T-helper 17 cell (primary cell): ENCODE results near the gene NR2C2. TPM values are rescaled to one million over a fixed set of nuclear protein-coding genes. Genes with fewer than 3 reads are reported as not detected.
"Not testable (repeated sequence)": the region's sequence is repeated elsewhere in the genome, so short reads cannot be mapped to it uniquely, and the experiment has no call there.

ENCODE experiments used
- ATAC-seq: fragments of 150-1000 bp; cut with Tn5 transposase; 2 replicates; pipeline ENCODE4 v1.10.0; 2021; ENCODE audit warnings: mild to moderate bottlenecking, moderate library complexity
- DNase-seq, 3 donors: peaks; one replicate each; pipeline versions ENCODE4 v3.0.0 to v3.0.0-alpha.2; 2020 to 2021
- H3K9me3 ChIP-seq: one replicate; pipeline ENCODE4 v1.7.0; 2013; ENCODE audit warnings: low read length, mild to moderate bottlenecking; ENCODE audit not compliant: control insufficient read depth, poor library complexity, severe bottlenecking
- H3K27ac Mint-ChIP-seq: one replicate; pipeline ENCODE4 v1.8.0; 2022; ENCODE audit warnings: mild to moderate bottlenecking, moderate library complexity, mixed read lengths
- H3K27me3 Mint-ChIP-seq: one replicate; pipeline ENCODE4 v1.8.0; 2022; ENCODE audit warnings: mixed read lengths
- H3K36me3 Mint-ChIP-seq: one replicate; pipeline ENCODE4 v1.8.0; 2022; ENCODE audit warnings: low read depth, mixed read lengths
- H3K4me1 Mint-ChIP-seq: one replicate; pipeline ENCODE4 v1.8.0; 2022; ENCODE audit warnings: mild to moderate bottlenecking, mixed read lengths
- H3K4me3 Mint-ChIP-seq: one replicate; pipeline ENCODE4 v1.8.0; 2022; ENCODE audit warnings: mild to moderate bottlenecking, moderate library complexity, mixed read lengths
- total RNA-seq, 4 donors: library from RNA in 2 of 4; stranded (reverse) in 2 of 4; gene quantifications; one replicate each; pipeline ENCODE4 v1.2.3 and lab custom pipeline; 2022 to 2026

The NR2C2 gene
- total RNA-seq, 2 donors from 2014 or later, result 47.1 to 48.3 TPM

GRCh38 chr3:14991151-14991742 lies 43.9 kb downstream of the NR2C2 start:
- Mint-ChIP-seq H3K27ac (no peak overlapping the region), H3K4me1 (peaks cover 35% of the 10 kb centered on the region), H3K36me3 (no peaks in the 10 kb centered on the region), H3K4me3 (no peak overlapping the region), H3K27me3 (no peaks in the 10 kb centered on the region)
- ATAC-seq (no peak), DNase-seq (no peak)
- no peaks in the 10 kb centered on the region for H3K9me3 ChIP-seq

- no peaks in the 10 kb centered on the region for H3K9me3 ChIP-seq
- ATAC-seq, result no peak
- Mint-ChIP-seq H3K4me3 (no peak overlapping the region), H3K27me3 (no peaks in the 10 kb centered on the region), H3K36me3 (no peaks in the 10 kb centered on the region), H3K27ac (peak overlapping the region; percentile 45), H3K4me1 (peaks cover 30% of the 10 kb centered on the region)
- no peak for DNase-seq
Measured at GRCh38 chr3:14991818-14992612, 44.6 kb downstream of the NR2C2 start.

DNA sequence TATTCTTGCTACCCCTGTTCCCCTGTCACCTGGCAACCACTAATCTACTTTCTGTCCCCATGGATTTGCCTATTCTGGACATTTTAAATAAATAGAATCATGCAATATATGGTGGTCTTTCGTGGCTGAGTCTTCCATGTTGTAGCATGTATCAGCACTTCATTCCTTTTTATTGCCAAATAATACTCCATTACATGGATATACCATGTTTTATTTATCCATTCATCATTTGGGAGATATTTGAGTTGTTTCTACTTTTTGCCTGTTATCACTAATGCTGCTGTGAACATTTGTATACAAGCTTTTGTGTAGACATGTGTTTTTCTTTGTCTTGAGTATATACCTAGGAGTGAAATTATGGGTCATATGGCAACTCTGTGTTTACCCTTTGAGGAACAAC lies 50.6 kb downstream of the NR2C2 start:
- no peak for ATAC-seq
- Mint-ChIP-seq H3K4me3 (no peak overlapping the region), H3K4me1 (peaks cover 13% of the 10 kb centered on the region), H3K36me3 (peaks cover 3% of the 10 kb centered on the region), H3K27me3 (no peaks in the 10 kb centered on the region), H3K27ac (no peak overlapping the region)
- DNase-seq, result no peak
- H3K9me3 ChIP-seq, result no peaks in the 10 kb centered on the region

- H3K9me3 ChIP-seq, H3K27ac Mint-ChIP-seq, H3K36me3 Mint-ChIP-seq, DNase-seq, ATAC-seq, H3K4me3 Mint-ChIP-seq, H3K27me3 Mint-ChIP-seq: not testable (repeated sequence)
- peaks cover 13% of the 10 kb centered on the region for H3K4me1 Mint-ChIP-seq
Measured at GRCh38 chr3:14999182-14999581, 51.8 kb downstream of the NR2C2 start.

- no peak overlapping the region for H3K4me3 Mint-ChIP-seq
- H3K27ac Mint-ChIP-seq, result peak overlapping the region; percentile 70
- peaks cover 11% of the 10 kb centered on the region for H3K36me3 Mint-ChIP-seq
Measured at GRCh38 chr3:15007681-15008141, 60.3 kb downstream of the NR2C2 start.

GRCh38 chr3:15009167-15009566 lies 61.8 kb downstream of the NR2C2 start:
- Mint-ChIP-seq H3K27me3 (no peaks in the 10 kb centered on the region), H3K36me3 (peaks cover 9% of the 10 kb centered on the region), H3K4me1 (peaks cover 6% of the 10 kb centered on the region), H3K4me3 (no peak overlapping the region), H3K27ac (peak overlapping the region; percentile 9)
- ATAC-seq, result no peak
- no peaks in the 10 kb centered on the region for H3K9me3 ChIP-seq
- DNase-seq, result no peak

More at GRCh38 chr3:15007681-15008141, 60.3 kb downstream of the NR2C2 start:
- no peak for ATAC-seq
- no peaks in the 10 kb centered on the region for H3K9me3 ChIP-seq
- DNase-seq, result no peak
- Mint-ChIP-seq H3K4me1 (peaks cover 6% of the 10 kb centered on the region), H3K27me3 (no peaks in the 10 kb centered on the region)

DNA sequence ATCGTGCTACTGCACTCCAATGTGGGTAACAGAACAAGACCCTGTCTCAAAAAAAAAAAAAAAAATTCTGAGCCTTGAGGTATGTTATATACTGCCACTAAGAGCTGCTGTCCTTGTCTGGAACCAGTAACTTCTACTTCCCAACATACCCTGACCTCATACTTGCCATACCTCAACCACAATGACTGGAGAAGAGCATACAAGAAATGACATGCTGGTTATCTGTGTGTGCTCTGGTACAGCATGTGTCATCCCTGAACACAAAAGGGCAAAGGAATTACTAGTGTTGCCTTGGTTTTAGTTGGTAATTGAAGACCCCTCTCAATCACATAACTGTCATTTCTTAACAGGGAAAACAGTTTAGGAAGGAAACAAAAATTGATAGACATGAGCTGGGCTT lies 63.3 kb downstream of the NR2C2 start:
- H3K36me3 Mint-ChIP-seq, result peaks cover 6% of the 10 kb centered on the region
- no peak overlapping the region for H3K27ac Mint-ChIP-seq
- peaks cover 6% of the 10 kb centered on the region for H3K4me1 Mint-ChIP-seq
- ATAC-seq (no peak), DNase-seq (no peak)
- H3K27me3 Mint-ChIP-seq, result no peaks in the 10 kb centered on the region
- no peaks in the 10 kb centered on the region for H3K9me3 ChIP-seq
- no peak overlapping the region for H3K4me3 Mint-ChIP-seq

- no peak overlapping the region for H3K4me3 Mint-ChIP-seq
- H3K27ac Mint-ChIP-seq, result no peak overlapping the region
- peaks cover 6% of the 10 kb centered on the region for H3K4me1 Mint-ChIP-seq
- H3K36me3 Mint-ChIP-seq, result peaks cover 6% of the 10 kb centered on the region
- H3K9me3 ChIP-seq, result no peaks in the 10 kb centered on the region
- no peak for DNase-seq
- H3K27me3 Mint-ChIP-seq, result no peaks in the 10 kb centered on the region
- no peak for ATAC-seq
Measured at GRCh38 chr3:15011174-15011573, 63.8 kb downstream of the NR2C2 start.

DNA sequence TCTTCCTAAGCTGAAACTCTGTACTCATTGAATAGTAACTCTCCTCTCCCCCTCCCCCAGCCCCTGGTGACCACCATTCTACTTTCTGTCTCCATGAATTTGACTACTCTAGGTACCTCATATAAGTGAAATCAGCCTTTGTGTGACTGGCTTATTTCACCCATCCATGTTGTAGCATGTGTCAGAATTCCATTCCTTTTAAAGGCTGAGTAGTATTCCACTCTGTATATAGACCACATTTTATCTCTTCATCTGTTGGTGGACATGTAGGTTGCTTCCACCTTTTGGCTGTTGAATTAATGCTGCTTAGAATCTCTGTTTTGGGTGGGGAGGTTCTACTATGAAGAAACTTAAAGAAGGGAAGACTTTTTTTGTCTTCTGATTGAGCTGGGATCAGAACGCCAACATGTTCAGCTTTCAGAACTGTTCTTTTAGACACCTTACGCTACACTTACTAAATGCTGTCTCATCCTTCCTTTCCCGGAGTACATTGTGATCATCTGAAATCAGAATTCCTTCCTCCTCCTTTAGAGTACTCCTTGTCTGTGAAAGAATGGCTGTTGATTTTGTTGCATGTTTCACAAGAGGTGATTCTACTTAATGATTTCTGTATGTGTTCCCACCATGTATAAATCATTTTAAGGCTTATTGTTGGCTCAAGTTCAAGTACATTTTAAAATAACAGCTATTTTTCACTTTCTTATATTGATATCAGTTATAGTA lies 67.4 kb downstream of the NR2C2 start:
- ATAC-seq (no peak), DNase-seq (no peak)
- H3K9me3 ChIP-seq, result no peaks in the 10 kb centered on the region
- Mint-ChIP-seq H3K27me3 (no peaks in the 10 kb centered on the region), H3K4me1 (peaks cover 15% of the 10 kb centered on the region), H3K27ac (no peak overlapping the region), H3K4me3 (no peak overlapping the region), H3K36me3 (peaks cover 14% of the 10 kb centered on the region)

DNA sequence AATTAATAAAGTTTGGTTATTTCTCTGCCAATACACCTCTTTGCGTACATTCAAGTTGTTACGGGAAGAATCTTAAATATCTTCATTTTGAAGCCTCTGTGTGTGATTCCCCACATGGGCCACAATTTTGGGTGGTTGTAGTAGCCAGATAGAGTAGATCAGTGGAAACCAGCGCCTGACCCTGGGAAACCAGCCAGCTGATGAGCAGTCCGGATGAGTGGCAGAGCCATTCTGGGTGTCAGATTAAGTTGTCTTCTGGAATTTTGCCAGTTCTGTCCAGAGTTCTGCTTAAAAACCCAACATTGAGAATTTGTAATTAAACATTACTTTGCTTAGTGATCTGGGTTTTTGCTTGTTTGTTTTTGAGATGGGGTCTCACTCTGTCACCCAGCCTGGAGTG lies 68.1 kb downstream of the NR2C2 start:
- no peak overlapping the region for H3K27ac Mint-ChIP-seq
- peaks cover 14% of the 10 kb centered on the region for H3K36me3 Mint-ChIP-seq
- ATAC-seq (no peak), DNase-seq (no peak)
- H3K4me3 Mint-ChIP-seq, result no peak overlapping the region
- H3K9me3 ChIP-seq, result no peaks in the 10 kb centered on the region
- H3K27me3 Mint-ChIP-seq, result no peaks in the 10 kb centered on the region
- H3K4me1 Mint-ChIP-seq, result peaks cover 15% of the 10 kb centered on the region

- H3K4me1 Mint-ChIP-seq, result peaks cover 11% of the 10 kb centered on the region
- peaks cover 11% of the 10 kb centered on the region for H3K36me3 Mint-ChIP-seq
- H3K4me3 Mint-ChIP-seq, result no peak overlapping the region
- H3K27ac Mint-ChIP-seq, result no peak overlapping the region
- H3K9me3 ChIP-seq, result no peaks in the 10 kb centered on the region
- ATAC-seq (no peak), DNase-seq (no peak)
- no peaks in the 10 kb centered on the region for H3K27me3 Mint-ChIP-seq
Measured at GRCh38 chr3:15017191-15017590, 69.8 kb downstream of the NR2C2 start.

DNA sequence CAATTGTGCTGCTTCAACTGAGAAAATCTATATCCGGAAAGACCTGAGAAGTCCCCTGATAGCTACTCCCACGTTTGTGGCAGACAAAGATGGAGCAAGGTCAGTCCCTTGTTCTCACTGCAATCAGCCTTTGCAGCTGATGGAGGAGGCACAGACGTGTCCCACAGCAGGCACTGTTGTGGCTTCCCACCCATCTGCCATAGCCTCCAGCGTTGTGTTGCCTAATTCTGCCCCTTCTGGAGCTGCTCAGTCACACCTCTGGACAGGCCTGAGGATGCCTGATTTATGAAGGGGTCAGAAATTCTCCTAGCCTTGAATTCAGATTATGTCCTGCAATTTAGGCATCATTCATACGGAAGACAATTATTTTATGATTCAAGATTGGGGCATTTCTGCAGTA lies 75.9 kb downstream of the NR2C2 start:
- H3K4me3 Mint-ChIP-seq, result no peak overlapping the region
- H3K36me3 Mint-ChIP-seq, result peaks cover 8% of the 10 kb centered on the region
- H3K27me3 Mint-ChIP-seq, result no peaks in the 10 kb centered on the region
- H3K4me1 Mint-ChIP-seq, result peaks cover 8% of the 10 kb centered on the region
- H3K27ac Mint-ChIP-seq, result no peak overlapping the region
- DNase-seq (no peak), ATAC-seq (no peak)
- no peaks in the 10 kb centered on the region for H3K9me3 ChIP-seq

GRCh38 chr3:15023719-15024118 lies 76.3 kb downstream of the NR2C2 start:
- Mint-ChIP-seq H3K4me3 (no peak overlapping the region), H3K27ac (no peak overlapping the region), H3K4me1 (peaks cover 8% of the 10 kb centered on the region), H3K27me3 (no peaks in the 10 kb centered on the region), H3K36me3 (peaks cover 8% of the 10 kb centered on the region)
- ATAC-seq (no peak), DNase-seq (no peak)
- H3K9me3 ChIP-seq, result no peaks in the 10 kb centered on the region
